GM18498 (cell line): ENCODE data around the gene PXDC1.

Source experiments
- ATAC-seq: cut with Tn5 transposase; IDR thresholded peaks from one replicate; pipeline ENCODE4 v1.9.1; 2021; ENCODE audit warnings: mild to moderate bottlenecking, moderate library complexity; ENCODE audit not compliant: unreplicated experiment

PXDC1 gene

GRCh38 chr6:3719462-3720308, 31.8 kb downstream of the PXDC1 start:
- ATAC-seq: no peak

- ATAC-seq: no peak
Measured at GRCh38 chr6:3718407-3718806, 33.1 kb downstream of the PXDC1 start.

GRCh38 chr6:3715285-3715684, 36.2 kb downstream of the PXDC1 start:
- ATAC-seq: no peak

- ATAC-seq: no peak
Measured at GRCh38 chr6:3714768-3715167, 36.7 kb downstream of the PXDC1 start.

GRCh38 chr6:3714111-3714510, 37.4 kb downstream of the PXDC1 start:
- no peak for ATAC-seq

GRCh38 chr6:3712827-3713665, 38.5 kb downstream of the PXDC1 start:
- no peak for ATAC-seq

- ATAC-seq: no peak
Measured at GRCh38 chr6:3711776-3712175, 39.7 kb downstream of the PXDC1 start.

- ATAC-seq: no peak
Measured at GRCh38 chr6:3710403-3710802, 41.1 kb downstream of the PXDC1 start.

- ATAC-seq: no peak
Measured at GRCh38 chr6:3708540-3708939, 43.0 kb downstream of the PXDC1 start.

GRCh38 chr6:3707751-3708412, 43.6 kb downstream of the PXDC1 start:
- no peak for ATAC-seq

- no peak for ATAC-seq
Measured at GRCh38 chr6:3707024-3707423, 44.5 kb downstream of the PXDC1 start.

GRCh38 chr6:3706547-3706946, 45.0 kb downstream of the PXDC1 start:
- no peak for ATAC-seq

GRCh38 chr6:3701631-3702030, 49.9 kb downstream of the PXDC1 start:
- ATAC-seq: no peak

- no peak for ATAC-seq
Measured at GRCh38 chr6:3699231-3699630, 52.3 kb downstream of the PXDC1 start.

- ATAC-seq: no peak
Measured at GRCh38 chr6:3698021-3698420, 53.5 kb downstream of the PXDC1 start.

- no peak for ATAC-seq
Measured at GRCh38 chr6:3697609-3698008, 53.9 kb downstream of the PXDC1 start.

GRCh38 chr6:3696525-3697088, 54.9 kb downstream of the PXDC1 start:
- ATAC-seq: no peak

GRCh38 chr6:3695065-3695817, 56.3 kb downstream of the PXDC1 start:
- ATAC-seq: no peak

- no peak for ATAC-seq
Measured at GRCh38 chr6:3693831-3694230, 57.7 kb downstream of the PXDC1 start.

- ATAC-seq: no peak
Measured at GRCh38 chr6:3690506-3690905, 61.0 kb downstream of the PXDC1 start.
